WI38 (cell line): ENCODE results near the gene LRP8.

Experiments
- H3K4me3 ChIP-seq: 2 replicates; pipeline ENCODE4 v1.5.1; 2011; ENCODE audit warnings: low read depth, mild to moderate bottlenecking, control low read depth, low read length
- TF ChIP-seq, protein P1 (sequence below): IDR thresholded peaks from 2 replicates; pipeline ENCODE4 v1.5.1; 2012; ENCODE audit warnings: low read depth, mild to moderate bottlenecking, control low read depth, low read length

LRP8 gene

GRCh38 chr1:53367503-53368313 is 39.8 kb upstream of the LRP8 start:
- TF ChIP-seq, protein P1, sequence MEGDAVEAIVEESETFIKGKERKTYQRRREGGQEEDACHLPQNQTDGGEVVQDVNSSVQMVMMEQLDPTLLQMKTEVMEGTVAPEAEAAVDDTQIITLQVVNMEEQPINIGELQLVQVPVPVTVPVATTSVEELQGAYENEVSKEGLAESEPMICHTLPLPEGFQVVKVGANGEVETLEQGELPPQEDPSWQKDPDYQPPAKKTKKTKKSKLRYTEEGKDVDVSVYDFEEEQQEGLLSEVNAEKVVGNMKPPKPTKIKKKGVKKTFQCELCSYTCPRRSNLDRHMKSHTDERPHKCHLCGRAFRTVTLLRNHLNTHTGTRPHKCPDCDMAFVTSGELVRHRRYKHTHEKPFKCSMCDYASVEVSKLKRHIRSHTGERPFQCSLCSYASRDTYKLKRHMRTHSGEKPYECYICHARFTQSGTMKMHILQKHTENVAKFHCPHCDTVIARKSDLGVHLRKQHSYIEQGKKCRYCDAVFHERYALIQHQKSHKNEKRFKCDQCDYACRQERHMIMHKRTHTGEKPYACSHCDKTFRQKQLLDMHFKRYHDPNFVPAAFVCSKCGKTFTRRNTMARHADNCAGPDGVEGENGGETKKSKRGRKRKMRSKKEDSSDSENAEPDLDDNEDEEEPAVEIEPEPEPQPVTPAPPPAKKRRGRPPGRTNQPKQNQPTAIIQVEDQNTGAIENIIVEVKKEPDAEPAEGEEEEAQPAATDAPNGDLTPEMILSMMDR = no peak
- H3K4me3 ChIP-seq = no peak overlapping the region

GRCh38 chr1:53366901-53367502 is 39.1 kb upstream of the LRP8 start:
- TF ChIP-seq, protein P1 = no peak
- no peak overlapping the region for H3K4me3 ChIP-seq

- no peak overlapping the region for H3K4me3 ChIP-seq
- TF ChIP-seq, protein P1 = no peak
Measured at GRCh38 chr1:53365437-53366063, 37.7 kb upstream of the LRP8 start.

GRCh38 chr1:53362851-53363642 is 35.2 kb upstream of the LRP8 start:
- TF ChIP-seq, protein P1 = no peak
- no peak overlapping the region for H3K4me3 ChIP-seq

DNA sequence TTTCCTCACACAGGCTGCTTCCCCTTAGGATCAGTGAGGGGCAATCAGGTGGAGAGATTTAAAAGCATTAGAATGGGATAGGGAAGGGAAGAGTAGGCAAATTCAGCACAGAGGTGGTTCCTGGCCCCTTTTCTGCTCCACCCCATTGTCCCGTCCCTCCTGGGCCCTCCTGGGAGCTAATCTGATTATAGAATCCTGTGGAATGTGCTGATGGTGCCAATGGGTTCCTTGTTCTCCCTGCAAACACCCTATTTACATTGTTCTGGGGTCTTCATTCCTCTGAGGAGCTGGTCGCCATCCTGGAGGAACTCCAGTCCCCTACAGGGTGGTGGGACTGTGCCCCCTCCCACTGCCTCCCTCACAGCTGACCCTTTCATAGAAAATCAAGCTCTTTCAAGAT is 34.4 kb upstream of the LRP8 start:
- TF ChIP-seq, protein P1 = no peak
- no peak overlapping the region for H3K4me3 ChIP-seq

- TF ChIP-seq, protein P1 = no peak
- no peak overlapping the region for H3K4me3 ChIP-seq
Measured at GRCh38 chr1:53361541-53361961, 33.7 kb upstream of the LRP8 start.
